H1 (cell line): ENCODE results near the gene EMP2.

Experiments
- MAFK ChIP-seq: IDR thresholded peaks from 2 replicates; pipeline ENCODE4 v1.6.1; 2012; ENCODE audit warnings: low read depth, mild to moderate bottlenecking, improper control_type of control experiment, low read length
- RFX5 ChIP-seq: IDR thresholded peaks from 2 replicates; pipeline ENCODE4 v1.6.1; 2011; ENCODE audit warnings: low read depth, low read length, improper control_type of control experiment, borderline replicate concordance
- TF ChIP-seq, protein P1 (sequence below), 3 experiments: IDR thresholded peaks; 1 replicate in 2 of 3; 2 replicates in 1 of 3; pipeline versions ENCODE4 v1.5.1 to v1.6.1; 2011; ENCODE audit warnings: low read length in 3 of 3, mild to moderate bottlenecking in 3 of 3, inconsistent platforms in 2 of 3, low read depth in 1 of 3, moderate library complexity in 1 of 3; ENCODE audit not compliant: insufficient read depth in 1 of 3; ENCODE audit errors: control extremely low read depth in 1 of 3

DNA sequence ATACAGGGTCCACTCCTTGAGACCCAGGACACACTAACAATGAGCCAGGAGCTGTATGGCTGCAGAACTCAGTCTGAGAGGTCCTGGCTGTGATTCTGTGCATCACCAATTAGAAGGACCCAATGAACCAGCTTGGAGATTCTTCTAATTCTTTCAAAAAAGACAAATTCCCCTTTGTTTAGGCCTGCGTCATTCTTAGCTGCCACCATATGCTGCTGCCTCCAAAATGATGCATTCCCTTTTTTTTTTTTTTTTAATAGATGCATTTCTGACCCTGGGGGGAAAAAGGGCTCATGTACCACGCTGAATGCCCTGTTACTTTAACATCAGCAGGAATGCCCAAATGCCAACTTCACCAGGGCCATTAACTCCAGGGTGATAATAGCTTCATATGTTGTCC is 28.5 kb downstream of the EMP2 start:
- TF ChIP-seq RFX5 (no peak), MAFK (no peak)
- TF ChIP-seq, protein P1, sequence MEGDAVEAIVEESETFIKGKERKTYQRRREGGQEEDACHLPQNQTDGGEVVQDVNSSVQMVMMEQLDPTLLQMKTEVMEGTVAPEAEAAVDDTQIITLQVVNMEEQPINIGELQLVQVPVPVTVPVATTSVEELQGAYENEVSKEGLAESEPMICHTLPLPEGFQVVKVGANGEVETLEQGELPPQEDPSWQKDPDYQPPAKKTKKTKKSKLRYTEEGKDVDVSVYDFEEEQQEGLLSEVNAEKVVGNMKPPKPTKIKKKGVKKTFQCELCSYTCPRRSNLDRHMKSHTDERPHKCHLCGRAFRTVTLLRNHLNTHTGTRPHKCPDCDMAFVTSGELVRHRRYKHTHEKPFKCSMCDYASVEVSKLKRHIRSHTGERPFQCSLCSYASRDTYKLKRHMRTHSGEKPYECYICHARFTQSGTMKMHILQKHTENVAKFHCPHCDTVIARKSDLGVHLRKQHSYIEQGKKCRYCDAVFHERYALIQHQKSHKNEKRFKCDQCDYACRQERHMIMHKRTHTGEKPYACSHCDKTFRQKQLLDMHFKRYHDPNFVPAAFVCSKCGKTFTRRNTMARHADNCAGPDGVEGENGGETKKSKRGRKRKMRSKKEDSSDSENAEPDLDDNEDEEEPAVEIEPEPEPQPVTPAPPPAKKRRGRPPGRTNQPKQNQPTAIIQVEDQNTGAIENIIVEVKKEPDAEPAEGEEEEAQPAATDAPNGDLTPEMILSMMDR (IDR thresholded peaks at IDR 0.05; ENCODE audit: control extremely low read depth in 1 of 3, insufficient read depth in 1 of 3, low read depth in 1 of 3, low read length in 3 of 3), result no peak
